Measurements from ENCODE around the gene PTPRD.

PTPRD gene

GRCh38 chr9:8382777-8383527 is 2229.8 kb downstream of the PTPRD start:
- Histone ChIP-seq H3K9me3 (ENCODE audit: control insufficient read depth in 1 of 2, low read length in 2 of 2) (no peaks in the 10 kb centered on the region), H3K9ac (ENCODE audit: low read depth in 1 of 2, low read length in 2 of 2) (no peak overlapping the region), H3K27ac (ENCODE audit: low read depth, low read length) (no peak overlapping the region), H3K4me3 (ENCODE audit: low read depth in 1 of 2, low read length in 2 of 2) (no peak overlapping the region), H3K27me3 (ENCODE audit: control insufficient read depth in 1 of 2, insufficient read depth in 2 of 2, low read length in 2 of 2) (no peaks in the 10 kb centered on the region), H3K4me1 (ENCODE audit: control insufficient read depth in 1 of 2, insufficient read depth in 2 of 2, low read length in 2 of 2) (no peaks in the 10 kb centered on the region), H3K36me3 (ENCODE audit: control insufficient read depth in 1 of 2, insufficient read depth in 2 of 2, low read length in 2 of 2) (no peaks in the 10 kb centered on the region)

- Histone ChIP-seq H3K27ac (ENCODE audit: low read depth, low read length) (no peak overlapping the region), H3K9ac (ENCODE audit: low read depth in 1 of 2, low read length in 2 of 2) (no peak overlapping the region), H3K36me3 (ENCODE audit: control insufficient read depth in 1 of 2, insufficient read depth in 2 of 2, low read length in 2 of 2) (no peaks in the 10 kb centered on the region), H3K4me1 (ENCODE audit: control insufficient read depth in 1 of 2, insufficient read depth in 2 of 2, low read length in 2 of 2) (no peaks in the 10 kb centered on the region), H3K9me3 (ENCODE audit: control insufficient read depth in 1 of 2, low read length in 2 of 2) (no peaks in the 10 kb centered on the region), H3K4me3 (ENCODE audit: low read depth in 1 of 2, low read length in 2 of 2) (no peak overlapping the region), H3K27me3 (ENCODE audit: control insufficient read depth in 1 of 2, insufficient read depth in 2 of 2, low read length in 2 of 2) (no peaks in the 10 kb centered on the region)
These were observed 2230.5 kb downstream of the PTPRD start for GRCh38 chr9:8382266-8382665.

- Histone ChIP-seq H3K9me3 (ENCODE audit: control insufficient read depth in 1 of 2, low read length in 2 of 2) (no peaks in the 10 kb centered on the region), H3K27me3 (ENCODE audit: control insufficient read depth in 1 of 2, insufficient read depth in 2 of 2, low read length in 2 of 2) (no peaks in the 10 kb centered on the region), H3K27ac (ENCODE audit: low read depth, low read length) (no peak overlapping the region), H3K36me3 (ENCODE audit: control insufficient read depth in 1 of 2, insufficient read depth in 2 of 2, low read length in 2 of 2) (no peaks in the 10 kb centered on the region), H3K4me1 (ENCODE audit: control insufficient read depth in 1 of 2, insufficient read depth in 2 of 2, low read length in 2 of 2) (no peaks in the 10 kb centered on the region), H3K9ac (ENCODE audit: low read depth in 1 of 2, low read length in 2 of 2) (no peak overlapping the region), H3K4me3 (ENCODE audit: low read depth in 1 of 2, low read length in 2 of 2) (no peak overlapping the region)
These were observed 2231.2 kb downstream of the PTPRD start for GRCh38 chr9:8381601-8382000.

- no peaks in the 10 kb centered on the region for H3K4me1 ChIP-seq (ENCODE audit: control insufficient read depth in 1 of 2, insufficient read depth in 2 of 2, low read length in 2 of 2)
- H3K9me3 ChIP-seq (ENCODE audit: control insufficient read depth in 1 of 2, low read length in 2 of 2), result no peaks in the 10 kb centered on the region
- no peaks in the 10 kb centered on the region for H3K36me3 ChIP-seq (ENCODE audit: control insufficient read depth in 1 of 2, insufficient read depth in 2 of 2, low read length in 2 of 2)
- H3K9ac ChIP-seq (ENCODE audit: low read depth in 1 of 2, low read length in 2 of 2), result no peak overlapping the region
- H3K27me3 ChIP-seq (ENCODE audit: control insufficient read depth in 1 of 2, insufficient read depth in 2 of 2, low read length in 2 of 2), result no peaks in the 10 kb centered on the region
- H3K27ac ChIP-seq (ENCODE audit: low read depth, low read length), result no peak overlapping the region
- H3K4me3 ChIP-seq (ENCODE audit: low read depth in 1 of 2, low read length in 2 of 2), result no peak overlapping the region
These were observed 2238.3 kb downstream of the PTPRD start for GRCh38 chr9:8374471-8374870.

GRCh38 chr9:8371686-8372085 is 2241.1 kb downstream of the PTPRD start:
- H3K27me3 ChIP-seq (ENCODE audit: control insufficient read depth in 1 of 2, insufficient read depth in 2 of 2, low read length in 2 of 2), result no peaks in the 10 kb centered on the region
- no peak overlapping the region for H3K27ac ChIP-seq (ENCODE audit: low read depth, low read length)
- H3K4me1 ChIP-seq (ENCODE audit: control insufficient read depth in 1 of 2, insufficient read depth in 2 of 2, low read length in 2 of 2), result no peaks in the 10 kb centered on the region
- H3K36me3 ChIP-seq (ENCODE audit: control insufficient read depth in 1 of 2, insufficient read depth in 2 of 2, low read length in 2 of 2), result no peaks in the 10 kb centered on the region
- no peaks in the 10 kb centered on the region for H3K9me3 ChIP-seq (ENCODE audit: control insufficient read depth in 1 of 2, low read length in 2 of 2)
- no peak overlapping the region for H3K9ac ChIP-seq (ENCODE audit: low read depth in 1 of 2, low read length in 2 of 2)
- no peak overlapping the region for H3K4me3 ChIP-seq (ENCODE audit: low read depth in 1 of 2, low read length in 2 of 2)

- Histone ChIP-seq H3K9ac (ENCODE audit: low read depth in 1 of 2, low read length in 2 of 2) (no peak overlapping the region), H3K27me3 (ENCODE audit: control insufficient read depth in 1 of 2, insufficient read depth in 2 of 2, low read length in 2 of 2) (no peaks in the 10 kb centered on the region), H3K4me3 (ENCODE audit: low read depth in 1 of 2, low read length in 2 of 2) (no peak overlapping the region), H3K27ac (ENCODE audit: low read depth, low read length) (no peak overlapping the region), H3K9me3 (ENCODE audit: control insufficient read depth in 1 of 2, low read length in 2 of 2) (no peaks in the 10 kb centered on the region), H3K4me1 (ENCODE audit: control insufficient read depth in 1 of 2, insufficient read depth in 2 of 2, low read length in 2 of 2) (no peaks in the 10 kb centered on the region), H3K36me3 (ENCODE audit: control insufficient read depth in 1 of 2, insufficient read depth in 2 of 2, low read length in 2 of 2) (no peaks in the 10 kb centered on the region)
These were observed 2246.5 kb downstream of the PTPRD start for GRCh38 chr9:8366161-8366926.

- Histone ChIP-seq H3K27ac (ENCODE audit: low read depth, low read length) (no peak overlapping the region), H3K9ac (ENCODE audit: low read depth in 1 of 2, low read length in 2 of 2) (no peak overlapping the region), H3K4me1 (ENCODE audit: control insufficient read depth in 1 of 2, insufficient read depth in 2 of 2, low read length in 2 of 2) (no peaks in the 10 kb centered on the region), H3K4me3 (ENCODE audit: low read depth in 1 of 2, low read length in 2 of 2) (no peak overlapping the region), H3K36me3 (ENCODE audit: control insufficient read depth in 1 of 2, insufficient read depth in 2 of 2, low read length in 2 of 2) (no peaks in the 10 kb centered on the region), H3K27me3 (ENCODE audit: control insufficient read depth in 1 of 2, insufficient read depth in 2 of 2, low read length in 2 of 2) (no peaks in the 10 kb centered on the region), H3K9me3 (ENCODE audit: control insufficient read depth in 1 of 2, low read length in 2 of 2) (no peaks in the 10 kb centered on the region)
These were observed 2247.2 kb downstream of the PTPRD start for GRCh38 chr9:8365466-8366160.

- Histone ChIP-seq H3K9me3 (ENCODE audit: control insufficient read depth in 1 of 2, low read length in 2 of 2) (no peaks in the 10 kb centered on the region), H3K9ac (ENCODE audit: low read depth in 1 of 2, low read length in 2 of 2) (no peak overlapping the region), H3K27me3 (ENCODE audit: control insufficient read depth in 1 of 2, insufficient read depth in 2 of 2, low read length in 2 of 2) (no peaks in the 10 kb centered on the region), H3K27ac (ENCODE audit: low read depth, low read length) (no peak overlapping the region), H3K4me1 (ENCODE audit: control insufficient read depth in 1 of 2, insufficient read depth in 2 of 2, low read length in 2 of 2) (no peaks in the 10 kb centered on the region), H3K4me3 (ENCODE audit: low read depth in 1 of 2, low read length in 2 of 2) (no peak overlapping the region), H3K36me3 (ENCODE audit: control insufficient read depth in 1 of 2, insufficient read depth in 2 of 2, low read length in 2 of 2) (no peaks in the 10 kb centered on the region)
These were observed 2247.8 kb downstream of the PTPRD start for GRCh38 chr9:8365029-8365428.

GRCh38 chr9:8364026-8364752 is 2248.6 kb downstream of the PTPRD start:
- Histone ChIP-seq H3K4me1 (ENCODE audit: control insufficient read depth in 1 of 2, insufficient read depth in 2 of 2, low read length in 2 of 2) (no peaks in the 10 kb centered on the region), H3K27me3 (ENCODE audit: control insufficient read depth in 1 of 2, insufficient read depth in 2 of 2, low read length in 2 of 2) (no peaks in the 10 kb centered on the region), H3K4me3 (ENCODE audit: low read depth in 1 of 2, low read length in 2 of 2) (no peak overlapping the region), H3K9ac (ENCODE audit: low read depth in 1 of 2, low read length in 2 of 2) (no peak overlapping the region), H3K36me3 (ENCODE audit: control insufficient read depth in 1 of 2, insufficient read depth in 2 of 2, low read length in 2 of 2) (no peaks in the 10 kb centered on the region), H3K27ac (ENCODE audit: low read depth, low read length) (no peak overlapping the region), H3K9me3 (ENCODE audit: control insufficient read depth in 1 of 2, low read length in 2 of 2) (no peaks in the 10 kb centered on the region)
